IPS-NIHi7 (cell line): ENCODE data around the gene COA6.
"Not testable (repeated sequence)": the region's sequence is repeated elsewhere in the genome, so short reads cannot be mapped to it uniquely, and the experiment has no call there.

Source experiments
- DNase-seq: peaks from one replicate; pipeline ENCODE4 v3.0.0; 2012; ENCODE audit warnings: mixed read lengths; ENCODE audit errors: extremely low spot score

The COA6 gene

DNA sequence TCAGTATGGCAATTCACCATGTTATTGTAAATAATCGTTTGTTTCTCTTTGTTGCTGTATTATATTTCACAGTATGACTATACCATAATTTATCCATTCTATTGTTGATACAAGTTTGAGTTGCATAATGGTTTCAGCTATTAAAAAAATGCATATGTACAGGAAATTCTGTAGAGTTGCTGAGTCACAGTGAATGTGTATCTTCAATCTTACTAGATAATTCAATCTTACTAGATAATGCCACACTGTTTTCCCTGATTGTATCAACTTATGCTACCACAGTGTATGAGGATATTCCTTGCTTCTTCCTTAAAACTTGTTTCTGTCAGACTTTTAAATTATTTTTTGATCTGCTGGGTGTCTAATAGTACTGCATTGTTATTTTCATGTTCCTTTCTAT is 3.5 kb upstream of the COA6 start:
- DNase-seq: no peak

DNA sequence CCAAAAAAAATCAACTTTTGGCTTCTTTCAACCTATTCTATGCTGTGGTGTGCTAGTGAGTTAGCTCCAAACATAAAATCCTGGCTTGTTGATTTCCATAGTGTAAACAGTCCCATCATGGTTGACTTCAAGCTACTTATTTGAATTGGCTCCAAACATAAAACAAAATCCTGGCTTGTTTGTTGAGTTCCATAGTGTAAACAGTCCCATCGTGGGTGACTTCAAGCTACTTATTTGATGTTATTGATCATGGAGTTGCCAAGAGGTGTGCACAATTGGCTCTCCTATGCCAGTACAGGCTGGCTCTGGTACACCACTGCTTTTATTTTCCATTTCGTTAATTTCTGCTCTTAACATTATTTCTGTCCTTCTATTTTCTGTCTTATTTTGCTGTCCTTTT is 1.8 kb upstream of the COA6 start:
- no peak for DNase-seq

- no peak for DNase-seq
Measured at GRCh38 chr1:234372011-234372757, 1.1 kb upstream of the COA6 start.

- no peak for DNase-seq
Measured at GRCh38 chr1:234373959-234374254, 651 bp downstream of the COA6 start.

DNA sequence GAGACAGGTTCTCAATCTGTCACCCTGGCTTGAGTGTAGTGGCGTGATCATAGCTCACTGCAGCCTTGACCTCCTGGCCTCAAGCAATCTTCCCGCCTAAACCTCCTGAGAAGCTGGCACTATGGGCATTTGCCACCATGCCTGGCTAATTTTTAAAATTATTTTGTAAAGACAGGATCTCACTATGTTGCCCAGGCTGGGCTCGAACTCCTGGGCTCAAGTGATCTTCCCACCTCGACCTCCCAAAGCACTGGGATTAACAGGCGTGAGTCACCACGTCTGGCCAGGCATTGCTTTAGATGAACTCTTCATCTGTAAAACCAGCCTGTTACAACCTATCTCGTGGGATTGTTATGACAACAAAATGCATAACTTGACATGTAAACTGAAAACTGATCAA is 2.4 kb downstream of the COA6 start:
- no peak for DNase-seq

- not testable (repeated sequence) for DNase-seq
Measured at GRCh38 chr1:234379591-234380109, 6.4 kb downstream of the COA6 start.

GRCh38 chr1:234381699-234382555 is 8.7 kb downstream of the COA6 start:
- DNase-seq: no peak

- no peak for DNase-seq
Measured at GRCh38 chr1:234386122-234386521, 12.9 kb downstream of the COA6 start.

- no peak for DNase-seq
Measured at GRCh38 chr1:234388094-234388493, 14.8 kb downstream of the COA6 start.

GRCh38 chr1:234393190-234393589 is 19.9 kb downstream of the COA6 start:
- DNase-seq: no peak

- no peak for DNase-seq
Measured at GRCh38 chr1:234395297-234395696, 22.0 kb downstream of the COA6 start.

DNA sequence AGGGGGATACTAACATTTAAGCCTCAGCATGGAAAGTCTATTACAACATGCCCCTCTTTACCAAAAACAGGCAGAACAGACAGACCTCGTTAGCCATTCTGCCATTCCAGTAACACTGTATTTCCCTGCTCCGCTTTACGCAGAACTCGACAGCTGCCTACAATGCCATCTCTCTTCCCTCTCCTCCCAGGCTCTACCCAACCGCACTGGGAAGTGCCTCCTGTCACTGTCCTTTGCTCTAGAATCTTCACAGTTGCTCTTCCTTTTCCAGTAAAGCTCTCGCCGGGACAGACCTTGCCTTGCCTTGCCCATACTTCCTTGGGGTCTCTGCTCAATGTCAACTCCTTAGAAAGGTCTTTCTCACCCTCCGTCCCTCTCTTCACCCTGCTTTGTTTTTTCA is 22.8 kb downstream of the COA6 start:
- no peak for DNase-seq

GRCh38 chr1:234396871-234397270 is 23.6 kb downstream of the COA6 start:
- DNase-seq: no peak

- DNase-seq: no peak
Measured at GRCh38 chr1:234397732-234398131, 24.5 kb downstream of the COA6 start.

GRCh38 chr1:234398849-234399381 is 25.7 kb downstream of the COA6 start:
- DNase-seq: no peak

GRCh38 chr1:234399515-234399914 is 26.3 kb downstream of the COA6 start:
- DNase-seq: not testable (repeated sequence)

- no peak for DNase-seq
Measured at GRCh38 chr1:234400773-234401172, 27.5 kb downstream of the COA6 start.

DNA sequence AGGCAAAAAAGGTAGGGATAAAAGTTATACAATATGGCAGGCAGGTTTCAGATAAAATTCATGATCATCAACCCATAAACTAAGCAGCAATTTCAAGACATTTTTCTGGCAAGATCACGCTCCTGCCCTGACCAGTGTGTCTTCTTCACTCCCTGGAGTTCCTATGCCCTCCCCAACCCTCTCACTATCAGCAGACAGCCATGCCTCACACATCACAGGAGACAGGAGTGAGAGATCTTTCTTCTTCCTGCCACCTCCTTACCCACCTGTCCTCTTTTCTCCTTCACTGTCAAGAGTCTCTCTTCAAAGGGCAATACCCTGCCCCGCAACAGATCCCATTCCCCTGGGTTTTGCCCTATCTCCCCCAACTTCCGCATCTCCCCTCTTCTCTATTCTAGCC is 28.4 kb downstream of the COA6 start:
- no peak for DNase-seq

DNA sequence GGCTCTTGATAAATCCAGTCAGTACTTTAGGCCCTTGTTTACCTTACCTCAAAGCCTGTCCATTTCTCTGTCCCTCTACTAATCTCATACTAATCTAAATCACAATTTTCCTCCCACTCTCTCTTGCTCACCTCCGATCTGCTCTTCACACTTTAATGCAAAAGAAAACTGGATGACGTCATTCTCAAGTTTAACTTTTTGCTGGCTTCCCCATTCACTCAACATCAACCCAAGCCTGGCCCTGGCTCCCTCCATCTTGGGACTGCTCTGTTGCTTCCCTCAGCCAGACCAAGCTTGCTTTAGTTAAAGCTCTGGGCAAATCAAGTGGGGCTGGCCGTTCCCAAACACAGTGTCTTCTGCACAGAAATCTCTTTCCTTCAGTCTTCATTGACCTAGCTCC is 29.7 kb downstream of the COA6 start:
- no peak for DNase-seq

GRCh38 chr1:234405676-234406075 is 32.4 kb downstream of the COA6 start:
- no peak for DNase-seq

DNA sequence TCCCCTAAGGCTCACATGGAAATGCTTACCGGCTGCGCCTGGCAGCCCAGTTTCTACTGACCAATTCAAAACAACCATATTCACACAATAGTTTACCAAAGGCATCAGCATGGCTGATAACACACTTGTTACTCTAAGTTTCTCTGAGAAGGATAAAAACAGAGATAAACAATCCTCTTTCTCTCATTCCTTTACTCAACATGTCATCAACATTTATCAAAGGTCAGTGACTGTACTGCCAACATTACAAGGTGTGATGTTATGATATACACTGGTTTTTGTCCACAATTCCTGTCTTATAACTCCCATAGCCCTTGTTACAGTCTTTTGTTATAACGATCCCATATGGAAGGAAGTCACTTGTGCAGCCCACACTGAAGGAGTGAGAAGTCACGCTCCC is 33.6 kb downstream of the COA6 start:
- DNase-seq: no peak

- no peak for DNase-seq
Measured at GRCh38 chr1:234408757-234409156, 35.5 kb downstream of the COA6 start.

GRCh38 chr1:234409328-234409727 is 36.1 kb downstream of the COA6 start:
- DNase-seq: no peak
